MM.1S (cell line): ENCODE measurements around the gene TNKS2.

Experiments
- DNase-seq: peaks from one replicate; pipeline ENCODE4 v3.0.0-alpha.2; 2015
- H2AFZ ChIP-seq: fragments of 300-600 bp; sonication (generic); 2 replicates; pipeline ENCODE4 v1.6.0; 2016; ENCODE audit warnings: antibody characterized with exemption, low read length
- H3F3A ChIP-seq: fragments of 300-600 bp; sonication (generic); 2 replicates; pipeline ENCODE4 v1.6.1; 2016; ENCODE audit warnings: mild to moderate bottlenecking, antibody characterized with exemption, low read length, moderate library complexity, mixed read lengths; ENCODE audit not compliant: insufficient read depth
- H3K27ac ChIP-seq: fragments of 300-600 bp; sonication (generic); 2 replicates; pipeline ENCODE4 v1.5.1; 2016; ENCODE audit warnings: mild to moderate bottlenecking, low read length
- H3K27me3 ChIP-seq: fragments of 300-600 bp; sonication (generic); replicated peaks from 2 replicates; pipeline ENCODE4 v1.6.0; 2016; ENCODE audit warnings: low read length; ENCODE audit not compliant: insufficient read depth
- H3K36me3 ChIP-seq: fragments of 300-600 bp; sonication (generic); replicated peaks from 2 replicates; pipeline ENCODE4 v1.6.1; 2016; ENCODE audit warnings: mild to moderate bottlenecking, low read length, mixed read lengths; ENCODE audit not compliant: insufficient read depth
- H3K4me1 ChIP-seq: fragments of 300-600 bp; sonication (generic); 2 replicates; pipeline ENCODE4 v1.6.1; 2016; ENCODE audit warnings: low read length, mixed read lengths
- H3K4me2 ChIP-seq: fragments of 300-600 bp; sonication (generic); 2 replicates; pipeline ENCODE4 v1.6.0; 2016; ENCODE audit warnings: low read depth, low read length
- H3K4me3 ChIP-seq: fragments of 300-600 bp; sonication (generic); 2 replicates; pipeline ENCODE4 v1.5.1; 2016; ENCODE audit warnings: low read length, mixed read lengths
- H3K79me2 ChIP-seq: fragments of 300-600 bp; sonication (generic); 2 replicates; pipeline ENCODE4 v1.6.1; 2016; ENCODE audit warnings: mixed run types, low read length, mixed read lengths
- H3K9ac ChIP-seq: fragments of 300-600 bp; sonication (generic); 2 replicates; pipeline ENCODE4 v1.6.1; 2016; ENCODE audit warnings: low read length, mixed read lengths
- H3K9me2 ChIP-seq: fragments of 300-600 bp; sonication (generic); replicated peaks from 2 replicates; pipeline ENCODE4 v1.6.1; 2016; ENCODE audit warnings: mild to moderate bottlenecking, low read length, mixed read lengths; ENCODE audit not compliant: insufficient read depth
- H3K9me3 ChIP-seq: fragments of 300-600 bp; sonication (generic); replicated peaks from 2 replicates; pipeline ENCODE4 v1.6.1; 2016; ENCODE audit warnings: mild to moderate bottlenecking, low read length, mixed read lengths; ENCODE audit not compliant: insufficient read depth
- H4K20me1 ChIP-seq: fragments of 300-600 bp; sonication (generic); 2 replicates; pipeline ENCODE4 v1.6.1; 2016; ENCODE audit warnings: mild to moderate bottlenecking, low read length, moderate library complexity, mixed read lengths; ENCODE audit not compliant: insufficient read depth
- CTCF ChIP-seq: fragments of 300-600 bp; sonication (generic); IDR thresholded peaks from 2 replicates; pipeline ENCODE4 v1.5.1; 2016; ENCODE audit warnings: antibody characterized with exemption, low read length, mixed read lengths
- EZH2 ChIP-seq: fragments of 300-600 bp; sonication (generic); optimal IDR thresholded peaks from 2 replicates; pipeline ENCODE3; 2017; ENCODE audit warnings: low read depth, mild to moderate bottlenecking, antibody characterized with exemption, low read length, mixed read lengths
- EZH2phosphoT487 ChIP-seq: fragments of 300-600 bp; sonication (generic); IDR thresholded peaks from 2 replicates; pipeline ENCODE4 v1.6.1; 2018; ENCODE audit warnings: antibody characterized with exemption, low read length

TNKS2 gene

GRCh38 chr10:91782539-91782938, 15.7 kb upstream of the TNKS2 start:
- no peak for TF ChIP-seq EZH2
- no peak for TF ChIP-seq EZH2phosphoT487
- TF ChIP-seq CTCF: no peak
- Histone ChIP-seq H2AFZ (no peak overlapping the region), H3K4me2 (no peak overlapping the region), H3K9me3 (no peaks in the 10 kb centered on the region), H3F3A (no peaks in the 10 kb centered on the region), H4K20me1 (no peaks in the 10 kb centered on the region), H3K4me1 (no peaks in the 10 kb centered on the region), H3K36me3 (no peaks in the 10 kb centered on the region), H3K79me2 (no peaks in the 10 kb centered on the region), H3K27me3 (no peaks in the 10 kb centered on the region), H3K9ac (no peak overlapping the region), H3K4me3 (no peak overlapping the region), H3K9me2 (no peaks in the 10 kb centered on the region), H3K27ac (no peak overlapping the region)
- no peak for DNase-seq

GRCh38 chr10:91785830-91786229, 12.4 kb upstream of the TNKS2 start:
- Histone ChIP-seq H2AFZ (no peak overlapping the region), H3K27me3 (no peaks in the 10 kb centered on the region), H3K9me2 (no peaks in the 10 kb centered on the region), H3K4me2 (no peak overlapping the region), H3K4me3 (no peak overlapping the region), H4K20me1 (no peaks in the 10 kb centered on the region), H3K9ac (no peak overlapping the region), H3F3A (no peaks in the 10 kb centered on the region), H3K79me2 (no peaks in the 10 kb centered on the region), H3K27ac (no peak overlapping the region), H3K9me3 (no peaks in the 10 kb centered on the region), H3K4me1 (no peaks in the 10 kb centered on the region), H3K36me3 (no peaks in the 10 kb centered on the region)
- no peak for DNase-seq
- TF ChIP-seq EZH2phosphoT487 (no peak), CTCF (no peak), EZH2 (no peak)

DNA sequence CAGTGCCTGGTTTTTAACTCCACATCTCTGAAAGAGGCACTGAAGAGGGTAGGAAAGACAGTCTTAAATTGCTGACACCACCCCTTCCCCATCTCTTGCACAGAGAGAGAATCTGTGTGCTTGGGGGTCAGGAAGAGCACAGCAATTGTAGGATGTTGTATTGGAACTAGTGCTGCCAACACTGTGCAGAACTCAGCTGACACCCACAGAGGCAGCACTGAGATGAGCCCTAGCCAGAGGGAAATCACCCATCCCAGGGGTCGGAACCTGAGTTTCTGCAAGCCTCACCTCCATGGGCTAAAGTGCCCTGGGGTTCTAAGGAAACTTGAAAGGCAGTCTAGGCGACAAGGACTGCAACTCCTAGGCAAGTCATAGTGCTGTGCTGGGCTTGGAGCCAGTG, 11.0 kb upstream of the TNKS2 start:
- no peak overlapping the region for H2AFZ ChIP-seq
- H3K9me3 ChIP-seq: no peaks in the 10 kb centered on the region
- H3K9me2 ChIP-seq: no peaks in the 10 kb centered on the region
- H3K27ac ChIP-seq: no peak overlapping the region
- no peaks in the 10 kb centered on the region for H3K27me3 ChIP-seq
- H3K4me2 ChIP-seq: no peak overlapping the region
- H3K4me3 ChIP-seq: no peak overlapping the region
- H3K79me2 ChIP-seq: no peaks in the 10 kb centered on the region
- no peaks in the 10 kb centered on the region for H4K20me1 ChIP-seq
- no peaks in the 10 kb centered on the region for H3K36me3 ChIP-seq
- H3K9ac ChIP-seq: no peak overlapping the region
- H3K4me1 ChIP-seq: no peaks in the 10 kb centered on the region
- H3F3A ChIP-seq: no peaks in the 10 kb centered on the region
- no peak for DNase-seq
- TF ChIP-seq CTCF: no peak
- TF ChIP-seq EZH2: no peak
- TF ChIP-seq EZH2phosphoT487: no peak
